T-helper 1 cell treated with Interleukin-12 subunit alpha and Interleukin-12 subunit beta and Interleukin-4 antibody, amounts not matched to agents 30 ng/mL and 1 ng/mL, for 36 hours (primary cell): Measurements from ENCODE around the gene FLVCR2. TPM values are rescaled to one million over a fixed set of nuclear protein-coding genes. Genes with fewer than 3 reads are reported as not detected.
"Not testable (repeated sequence)": the region's sequence is repeated elsewhere in the genome, so short reads cannot be mapped to it uniquely, and the experiment has no call there.

Experiments
- intact Hi-C: fragments of 100-400 bp; cut with micrococcal nuclease; formaldehyde crosslinking; loops from one replicate; pipeline ENCODE4 v1.15.1; 2024
- total RNA-seq: library from RNA; stranded (reverse); gene quantifications from 2 replicates; pipeline ENCODE4 v1.2.3, GENCODE V29; 2022

Gene FLVCR2
- total RNA-seq, 1 donor from 2014 or later: 4.6 TPM

DNA sequence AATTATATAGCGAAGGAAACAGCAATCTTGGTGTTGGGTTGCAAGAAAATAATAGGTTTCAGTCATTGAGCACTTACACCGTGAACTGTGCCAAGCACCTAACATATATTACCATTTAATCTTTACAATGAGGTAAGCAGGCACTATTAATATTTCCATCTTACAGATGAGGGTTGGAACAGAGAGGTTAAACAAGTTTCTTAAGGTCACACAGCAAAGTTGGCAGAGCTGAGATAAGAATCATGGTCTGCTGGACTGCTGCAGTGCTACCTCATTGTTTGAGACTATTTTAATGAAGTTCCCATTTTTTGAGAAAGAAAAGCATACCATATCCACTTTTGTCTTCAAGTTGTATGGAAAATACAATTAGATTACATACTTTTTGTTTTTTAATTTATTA lies 80.5 kb downstream of the FLVCR2 start:
- intact Hi-C loops: no loop called here

DNA sequence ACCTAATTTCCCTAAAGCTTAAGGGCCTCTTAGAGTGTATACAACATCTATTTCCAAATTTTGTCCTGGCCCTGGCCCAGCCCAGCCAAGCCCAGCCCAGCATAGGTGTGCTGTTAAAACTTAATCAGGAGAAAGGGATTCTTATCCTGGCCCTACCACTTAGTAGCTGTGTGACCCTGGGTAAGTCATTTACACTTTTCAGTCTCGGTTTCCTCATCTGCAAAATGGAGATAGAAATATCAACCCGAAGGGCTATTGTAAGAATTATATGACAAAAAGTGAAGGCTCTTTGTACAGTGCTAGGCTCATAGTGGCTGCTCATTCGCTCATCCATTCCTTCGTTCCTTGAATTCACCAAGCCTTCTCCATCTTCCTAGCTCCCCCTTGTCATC lies 81.8 kb downstream of the FLVCR2 start:
- intact Hi-C loops: loop anchor here (2.0 to 10.0 kb wide), 10 partner anchors 533 to 1797 kb away; partner anchors contain the start of genes AHSA1, ALDH6A1, AREL1 and CIPC

DNA sequence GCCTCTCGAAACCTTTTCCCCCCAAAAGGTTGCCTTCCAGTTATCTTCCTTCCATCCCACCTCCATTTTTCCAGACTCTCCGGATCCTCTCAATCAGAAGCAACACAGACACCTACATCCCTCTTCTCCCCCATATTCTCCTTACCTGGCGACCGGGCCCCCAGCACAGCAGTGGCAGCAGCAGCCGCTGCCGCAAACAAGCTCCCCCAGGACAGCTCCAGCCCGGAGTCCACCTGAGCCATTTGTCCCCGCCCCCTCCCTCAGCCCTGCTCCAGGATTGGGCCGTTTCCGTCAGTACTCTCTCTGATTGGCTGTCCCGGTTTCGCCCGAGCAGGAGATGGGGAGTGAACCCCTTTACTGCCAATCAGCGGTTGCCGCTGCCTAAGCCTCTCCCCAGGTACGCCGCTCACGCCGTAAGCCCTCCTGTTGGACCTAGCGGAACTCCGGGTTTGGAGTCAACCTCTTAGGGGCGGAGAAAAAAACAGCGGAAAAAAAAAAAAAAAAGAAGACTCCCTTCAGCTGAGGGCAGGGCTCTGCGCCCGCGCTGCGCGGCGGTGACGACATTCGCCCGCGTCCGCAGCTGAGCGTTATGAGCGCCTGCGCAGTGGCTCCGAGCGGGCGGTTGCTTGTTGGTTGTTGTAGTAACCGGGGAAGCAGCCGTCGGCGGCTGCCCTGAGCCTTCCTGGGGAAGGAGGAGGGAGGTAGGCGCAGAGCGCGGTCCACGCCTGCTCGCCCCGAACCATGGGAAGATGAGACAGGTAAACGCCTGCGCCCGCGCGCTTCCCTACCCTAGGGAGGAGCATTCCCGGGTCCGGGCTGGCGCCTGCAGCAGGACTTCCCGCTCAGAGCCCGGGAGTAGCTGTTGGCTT lies 82.4 kb downstream of the FLVCR2 start, which contains the start of the genes ERG28 and TTLL5:
Gene ERG28 (minus strand): TSS at position 247 of the 869 bp plus-strand sequence. CDS start 3,374 bp downstream, outside the sequence.
Gene TTLL5 (plus strand): TSS at position 617 of the 869 bp plus-strand sequence. CDS start 1,904 bp downstream, outside the sequence.
- intact Hi-C loops: loop anchor here (1.0 to 10.0 kb wide), 21 partner anchors 48 to 1796 kb away; partner anchors contain the start of genes AHSA1, ALDH6A1, AREL1 and BATF

DNA sequence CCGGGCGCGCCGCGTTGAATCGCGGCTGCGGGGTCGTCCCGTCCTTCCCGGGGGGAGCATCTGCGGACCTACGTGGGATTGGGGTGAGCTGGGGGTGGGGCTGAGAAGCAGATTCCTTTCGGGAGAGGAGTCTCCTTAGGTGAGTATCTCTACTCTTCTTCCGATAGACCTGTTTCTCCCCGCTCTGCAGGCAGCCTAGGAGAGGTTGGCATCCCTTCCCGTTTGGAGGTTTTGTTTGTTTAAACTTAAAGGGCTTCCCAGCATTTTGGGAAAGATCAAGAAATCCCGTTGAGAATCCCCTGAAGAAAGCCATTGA lies 83.0 kb downstream of the FLVCR2 start:
- intact Hi-C loops: loop anchor here (1.0 to 10.0 kb wide), 21 partner anchors 48 to 1796 kb away; partner anchors contain the start of genes AHSA1, ALDH6A1, AREL1 and BATF

GRCh38 chr14:75662966-75663365 lies 84.5 kb downstream of the FLVCR2 start:
- intact Hi-C loops: loop anchor here (5.0 to 10.0 kb wide), 4 partner anchors 661 to 1794 kb away; partner anchors contain the start of genes AHSA1, EIF2B2 and VIPAS39

- intact Hi-C loops: loop anchor here (10.0 kb wide), 1 partner anchor 722 kb away; no protein-coding TSS in a partner anchor
Observed at GRCh38 chr14:75667099-75667765, 88.8 kb downstream of the FLVCR2 start.

DNA sequence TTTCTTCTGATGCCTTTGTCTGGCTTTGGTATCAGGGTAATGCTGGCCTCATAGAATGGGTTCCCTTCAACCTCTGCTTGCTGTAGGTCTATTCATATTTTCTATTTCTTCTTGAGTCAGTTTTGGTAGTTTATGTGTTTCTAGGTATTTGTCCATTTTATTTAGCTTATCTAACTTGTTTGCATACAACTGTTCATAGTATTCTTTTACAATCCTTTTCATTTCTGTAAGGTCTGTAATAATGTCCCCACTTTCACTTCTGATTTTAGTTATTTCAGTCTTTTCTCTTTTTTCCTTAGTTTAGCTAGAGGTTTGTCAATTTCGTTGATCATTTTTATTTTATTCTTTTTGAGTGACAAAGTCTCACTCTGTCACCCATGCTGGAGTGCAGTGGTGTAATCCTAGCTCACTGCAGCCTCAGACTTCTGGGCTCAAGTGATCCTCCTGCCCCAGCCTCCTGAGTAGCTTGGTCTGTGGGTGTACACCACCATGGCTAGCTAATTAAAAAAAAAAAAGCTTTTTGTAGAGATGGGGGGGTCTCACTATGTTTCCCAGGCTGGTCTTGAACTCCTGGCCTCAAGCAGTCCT lies 94.3 kb downstream of the FLVCR2 start:
- intact Hi-C loops: no loop called here

DNA sequence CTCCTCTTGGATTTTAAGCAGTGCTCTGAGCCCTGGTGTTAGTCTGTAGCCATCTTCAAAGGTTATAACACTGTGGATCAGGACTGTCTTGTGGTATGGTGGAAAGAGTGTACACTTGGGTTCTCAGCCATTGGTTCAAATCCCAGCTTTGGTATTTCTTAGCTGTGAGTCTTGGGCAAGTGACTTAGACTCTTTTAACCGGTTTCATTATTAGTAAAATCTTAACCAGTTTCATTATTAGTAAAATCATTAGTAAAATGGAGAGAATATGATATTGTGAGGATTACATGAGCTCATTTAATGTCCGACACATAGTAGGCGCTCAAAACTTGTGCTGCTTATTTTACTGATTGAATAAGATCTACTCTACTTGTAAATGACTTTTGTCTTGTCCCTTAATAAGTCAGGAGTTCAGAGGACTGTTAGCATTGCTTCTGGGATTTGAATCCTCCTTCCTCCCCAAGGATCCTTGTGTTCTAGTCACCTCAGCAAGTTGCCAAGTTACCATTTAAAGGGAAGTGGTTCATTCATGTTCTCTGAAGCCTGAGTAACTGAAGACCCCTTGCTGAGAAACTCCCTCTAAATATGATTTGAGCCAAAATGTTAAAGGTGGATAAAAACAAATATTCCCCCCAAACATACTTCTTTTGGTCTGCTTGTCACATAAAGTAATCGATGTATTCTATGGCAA lies 95.1 kb downstream of the FLVCR2 start:
- intact Hi-C loops: no loop called here

DNA sequence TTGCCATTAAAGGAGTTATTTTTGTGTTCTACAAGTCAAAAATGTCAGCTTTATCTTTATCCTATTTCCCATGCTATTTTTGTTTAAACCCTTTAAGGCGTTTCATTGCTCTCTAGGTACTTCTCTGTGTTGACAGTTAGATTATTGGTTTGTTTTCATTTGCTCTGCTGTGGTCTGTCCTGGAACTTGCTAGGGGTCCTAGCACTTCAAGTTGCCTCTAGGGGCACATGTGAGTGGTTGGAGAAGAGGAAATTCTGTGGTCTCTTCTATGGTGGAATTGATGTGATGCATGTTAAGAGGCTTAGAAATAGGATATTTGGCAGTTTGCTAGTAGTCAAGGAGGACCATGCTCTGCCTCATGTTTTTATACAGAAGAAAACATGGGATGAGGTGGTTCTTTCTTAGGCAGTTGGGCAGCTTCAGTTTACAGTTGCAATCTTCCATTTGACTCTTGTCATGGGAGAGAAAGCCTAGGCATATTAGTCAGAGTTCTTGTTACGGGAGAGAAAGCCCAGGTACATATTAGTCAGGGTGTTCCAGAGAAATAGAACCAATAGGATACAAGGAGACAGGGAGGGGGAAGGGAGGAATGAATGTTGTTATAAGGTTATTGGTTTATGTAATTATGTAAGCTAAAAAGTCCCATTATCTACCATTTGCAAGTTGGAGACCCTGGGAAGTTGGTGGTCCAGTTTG lies 97.0 kb downstream of the FLVCR2 start:
- intact Hi-C loops: no loop called here

- intact Hi-C loops: no loop called here
Observed at GRCh38 chr14:75685910-75686309, 107.5 kb downstream of the FLVCR2 start.

GRCh38 chr14:75689012-75689411 lies 110.6 kb downstream of the FLVCR2 start:
- intact Hi-C loops: no loop called here

DNA sequence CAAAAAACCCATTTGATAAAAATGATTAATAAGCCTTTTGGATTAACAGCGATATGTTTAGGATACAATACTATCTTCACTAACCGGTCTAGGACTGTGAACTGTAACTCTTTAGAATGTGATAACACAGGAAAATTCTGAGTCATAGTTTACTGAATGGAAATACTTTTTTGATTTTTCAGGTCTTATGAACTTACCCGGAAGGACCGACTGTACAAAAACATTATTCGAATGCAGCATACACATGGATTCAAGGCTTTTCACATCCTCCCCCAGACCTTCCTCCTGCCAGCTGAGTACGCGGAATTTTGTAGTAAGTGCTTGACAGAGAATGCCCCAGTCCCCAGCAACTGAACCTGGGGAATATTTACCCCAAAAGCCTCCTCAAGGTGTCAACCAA lies 111.6 kb downstream of the FLVCR2 start:
- intact Hi-C loops: no loop called here

- intact Hi-C loops: not testable (repeated sequence)
Observed at GRCh38 chr14:75695025-75695424, 116.6 kb downstream of the FLVCR2 start.

- intact Hi-C loops: no loop called here
Observed at GRCh38 chr14:75697386-75697785, 119.0 kb downstream of the FLVCR2 start.

Other genes with a start within 250 kb of the FLVCR2 start
- 4.0 and 4.1 TPM in 2 replicates for gene JDP2, start 150.6 kb upstream of the FLVCR2 start, total RNA-seq
- gene BATF, start 56.2 kb upstream of the FLVCR2 start, total RNA-seq: 148 and 149 TPM in 2 replicates
- gene ERG28, start 82.3 kb downstream of the FLVCR2 start, total RNA-seq: 18.1 and 20.2 TPM in 2 replicates
- 31.7 and 32.2 TPM in 2 replicates for gene TTLL5, start 82.6 kb downstream of the FLVCR2 start, total RNA-seq